ENCODE measurements around the gene LRRC74A.

DNA sequence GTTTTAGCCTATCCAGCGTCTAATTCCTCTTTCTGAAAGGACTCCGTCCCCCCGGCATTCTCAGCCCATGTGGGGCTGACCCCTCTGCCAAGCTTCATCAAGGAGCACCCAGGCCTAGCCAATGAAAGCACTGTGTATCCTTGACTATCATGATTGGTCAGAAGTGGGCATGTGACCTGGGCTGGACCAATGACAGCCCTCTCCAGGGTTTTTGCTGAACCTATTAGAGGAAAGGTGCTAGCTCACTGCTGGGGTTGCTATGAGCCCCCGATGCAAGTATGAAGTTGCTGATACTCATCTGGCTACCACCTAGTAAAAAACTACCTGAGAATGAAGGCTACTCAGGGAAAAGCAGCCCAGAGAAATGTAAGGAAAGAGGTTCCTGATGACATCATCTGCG lies 68.1 kb downstream of the LRRC74A start:
- TF ChIP-seq, protein P1, sequence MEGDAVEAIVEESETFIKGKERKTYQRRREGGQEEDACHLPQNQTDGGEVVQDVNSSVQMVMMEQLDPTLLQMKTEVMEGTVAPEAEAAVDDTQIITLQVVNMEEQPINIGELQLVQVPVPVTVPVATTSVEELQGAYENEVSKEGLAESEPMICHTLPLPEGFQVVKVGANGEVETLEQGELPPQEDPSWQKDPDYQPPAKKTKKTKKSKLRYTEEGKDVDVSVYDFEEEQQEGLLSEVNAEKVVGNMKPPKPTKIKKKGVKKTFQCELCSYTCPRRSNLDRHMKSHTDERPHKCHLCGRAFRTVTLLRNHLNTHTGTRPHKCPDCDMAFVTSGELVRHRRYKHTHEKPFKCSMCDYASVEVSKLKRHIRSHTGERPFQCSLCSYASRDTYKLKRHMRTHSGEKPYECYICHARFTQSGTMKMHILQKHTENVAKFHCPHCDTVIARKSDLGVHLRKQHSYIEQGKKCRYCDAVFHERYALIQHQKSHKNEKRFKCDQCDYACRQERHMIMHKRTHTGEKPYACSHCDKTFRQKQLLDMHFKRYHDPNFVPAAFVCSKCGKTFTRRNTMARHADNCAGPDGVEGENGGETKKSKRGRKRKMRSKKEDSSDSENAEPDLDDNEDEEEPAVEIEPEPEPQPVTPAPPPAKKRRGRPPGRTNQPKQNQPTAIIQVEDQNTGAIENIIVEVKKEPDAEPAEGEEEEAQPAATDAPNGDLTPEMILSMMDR (IDR thresholded peaks at IDR 0.05): no peak
- TF ChIP-seq POLR2A (IDR thresholded peaks at IDR 0.05): no peak

Data from thyroid gland (tissue), 4 donors.